Epithelial cell of esophagus (primary cell): ENCODE results near the gene NKAIN2.
A peak's percentile ranks its signal among the peaks of the same experiment; 100 is the strongest.

Experiments used
- DNase-seq: peaks from one replicate; pipeline ENCODE4 v3.0.0; 2010; ENCODE audit warnings: low read depth
- H3K4me3 ChIP-seq: 2 replicates; pipeline ENCODE4 v1.5.1; 2011; ENCODE audit warnings: mild to moderate bottlenecking, low read length, control low read depth
- CTCF ChIP-seq: IDR thresholded peaks from 2 replicates; pipeline ENCODE4 v1.5.1; 2011; ENCODE audit warnings: low read depth, mild to moderate bottlenecking, low read length, control low read depth, inconsistent platforms; ENCODE audit not compliant: insufficient read depth; ENCODE audit errors: missing control alignments

Gene NKAIN2

GRCh38 chr6:123941855-123942254 lies 138.2 kb downstream of the NKAIN2 start:
- DNase-seq = no peak
- TF ChIP-seq CTCF = no peak
- no peak overlapping the region for H3K4me3 ChIP-seq

- TF ChIP-seq CTCF = no peak
- no peak overlapping the region for H3K4me3 ChIP-seq
- no peak for DNase-seq
These were observed 141.7 kb downstream of the NKAIN2 start for GRCh38 chr6:123945386-123945785.

- peak; percentile 39 for DNase-seq
- TF ChIP-seq CTCF = no peak
- no peak overlapping the region for H3K4me3 ChIP-seq
These were observed 150.3 kb downstream of the NKAIN2 start for GRCh38 chr6:123953920-123954319.

GRCh38 chr6:123956492-123957139 lies 153.0 kb downstream of the NKAIN2 start:
- DNase-seq = peak; percentile 63
- H3K4me3 ChIP-seq = no peak overlapping the region
- no peak for TF ChIP-seq CTCF

- no peak overlapping the region for H3K4me3 ChIP-seq
- no peak for TF ChIP-seq CTCF
- DNase-seq = peak; percentile 80
These were observed 158.8 kb downstream of the NKAIN2 start for GRCh38 chr6:123962508-123962907.

GRCh38 chr6:123965894-123966293 lies 162.2 kb downstream of the NKAIN2 start:
- H3K4me3 ChIP-seq = no peak overlapping the region
- DNase-seq = peak; percentile 65
- TF ChIP-seq CTCF = peak; percentile 69

GRCh38 chr6:123966618-123967017 lies 163.0 kb downstream of the NKAIN2 start:
- no peak overlapping the region for H3K4me3 ChIP-seq
- TF ChIP-seq CTCF = no peak
- DNase-seq = no peak
